ENCODE data around the gene PTPN14. TPM values are rescaled to one million over a fixed set of nuclear protein-coding genes. Genes with fewer than 3 reads are reported as not detected.
A peak's percentile ranks its signal among the peaks of the same experiment; 100 is the strongest.

Gene PTPN14
- total RNA-seq, 2 experiments from 2014 or later = 2.7 to 2.8 TPM

DNA sequence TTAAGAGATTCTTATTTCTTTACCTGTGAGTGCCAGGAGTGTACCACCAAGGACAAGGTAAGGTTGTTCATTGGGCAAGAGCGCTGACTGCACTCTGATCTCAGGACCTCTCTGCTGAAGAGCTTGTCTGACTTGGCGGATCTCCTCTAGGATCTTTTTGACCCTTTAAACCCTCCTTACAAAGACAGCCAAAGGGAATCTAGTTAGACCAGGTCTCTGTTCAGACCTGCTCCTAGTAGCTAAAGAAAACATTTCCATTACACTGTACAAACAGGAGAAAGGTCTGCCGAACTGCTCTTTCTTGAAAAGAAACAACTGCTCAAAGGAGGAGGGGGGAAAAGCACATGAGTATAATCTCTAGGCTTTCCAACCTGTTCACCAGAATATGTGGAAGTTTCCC is 221.2 kb downstream of the PTPN14 start:
- no peak overlapping the region for H3K4me3 Mint-ChIP-seq
- no peaks in the 10 kb centered on the region for H3K27me3 Mint-ChIP-seq (ENCODE audit: low read depth)
- H3K9me3 Mint-ChIP-seq = no peaks in the 10 kb centered on the region
- DNase-seq = no peak
- H3K27ac Mint-ChIP-seq = no peak overlapping the region
- CTCF ChIA-PET = interaction anchor here (0.6 to 12.2 kb wide), 16 partner anchors 9 to 270 kb away, joined by 3 to 369 read pairs (median 5); no protein-coding TSS in a partner anchor
- intact Hi-C loops (cut with micrococcal nuclease) = loop anchor here (5.0 to 10.0 kb wide), 4 partner anchors 312 to 1208 kb away; partner anchors contain the start of gene PROX1
- peaks cover 16% of the 10 kb centered on the region for H3K36me3 Mint-ChIP-seq (ENCODE audit: low read depth)
- H3K4me1 Mint-ChIP-seq (ENCODE audit: low read depth) = no peaks in the 10 kb centered on the region

DNA sequence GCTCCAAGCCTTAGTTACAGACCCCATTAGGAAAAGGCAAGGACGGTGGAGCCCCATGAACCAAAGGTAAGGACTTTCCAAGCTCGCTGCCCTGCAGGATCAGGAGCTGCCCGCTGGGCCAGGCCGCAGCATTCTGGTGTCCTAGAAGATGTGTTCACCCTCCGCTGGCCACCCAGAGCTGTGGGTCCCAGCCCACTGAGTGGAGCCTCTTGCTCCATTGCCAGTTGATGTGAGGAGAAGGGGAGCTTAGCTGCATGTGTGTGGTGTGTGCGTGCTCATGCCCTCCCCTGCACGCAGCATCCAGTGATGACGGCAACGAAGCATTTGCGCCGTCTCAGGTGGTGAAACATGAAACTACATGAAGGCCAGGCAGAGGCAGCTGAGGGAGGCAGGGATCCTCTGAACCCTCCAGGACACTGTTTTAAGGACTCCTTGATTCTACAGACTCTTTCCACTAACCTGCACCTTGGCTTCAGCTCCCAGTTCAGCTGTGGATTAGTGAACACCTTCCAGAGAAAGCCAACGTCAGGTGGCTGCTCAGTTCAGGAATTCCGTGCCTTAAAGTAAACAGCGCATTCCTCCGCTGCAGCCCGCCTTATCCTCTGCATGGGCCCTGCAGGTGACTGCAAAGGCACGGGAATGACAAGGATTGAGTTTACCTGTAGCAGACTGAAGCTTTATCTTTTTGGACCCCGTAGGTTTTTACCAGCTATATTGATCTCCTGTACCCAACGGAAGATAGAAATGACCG is 221.8 kb downstream of the PTPN14 start:
- DNase-seq = no peak
- Mint-ChIP-seq H3K36me3 (ENCODE audit: low read depth) (peaks cover 16% of the 10 kb centered on the region), H3K4me3 (no peak overlapping the region), H3K4me1 (ENCODE audit: low read depth) (no peaks in the 10 kb centered on the region), H3K27ac (no peak overlapping the region), H3K9me3 (no peaks in the 10 kb centered on the region), H3K27me3 (ENCODE audit: low read depth) (no peaks in the 10 kb centered on the region)
- intact Hi-C loops (cut with micrococcal nuclease) = loop anchor here (1.0 to 10.0 kb wide), 8 partner anchors 59 to 1207 kb away; partner anchors contain the start of gene PROX1
- CTCF ChIA-PET = interaction anchor here (0.6 to 12.2 kb wide), 23 partner anchors 10 to 523 kb away, joined by 3 to 369 read pairs (median 7); no protein-coding TSS in a partner anchor

DNA sequence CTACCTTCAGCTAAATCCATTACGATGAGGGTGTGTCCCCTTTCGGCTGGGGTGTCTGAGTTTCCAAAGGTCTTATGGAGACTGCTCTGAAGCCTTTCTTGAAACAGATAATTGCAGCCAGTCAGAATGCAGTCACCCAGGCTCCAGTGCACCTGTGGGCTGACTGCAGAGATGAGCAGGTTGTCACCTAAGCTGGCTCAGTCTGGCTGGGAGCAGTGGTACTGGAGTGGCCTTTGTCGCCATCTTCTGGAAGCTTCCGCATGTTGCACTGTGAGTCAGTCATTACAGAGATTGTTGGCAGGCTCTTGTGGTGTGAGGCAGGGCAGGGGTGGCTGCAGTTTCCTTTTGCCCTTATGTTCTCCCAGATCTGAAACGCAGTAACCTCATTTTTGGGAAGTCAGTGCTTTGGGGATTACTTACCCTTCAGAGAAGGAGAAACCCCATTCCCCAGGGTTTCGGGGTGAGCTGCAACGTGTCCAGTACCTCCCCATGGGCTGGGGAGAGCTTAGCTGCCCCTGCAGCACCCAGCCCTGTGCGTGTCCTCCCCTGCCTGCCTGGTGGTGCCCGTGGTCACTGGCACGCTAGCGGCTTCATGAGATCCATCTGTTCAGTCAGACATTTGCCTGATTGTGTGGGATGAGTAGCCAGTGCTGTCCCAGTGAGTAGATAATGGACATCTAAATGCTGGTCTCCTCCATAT is 222.5 kb downstream of the PTPN14 start:
- CTCF ChIA-PET = interaction anchor here (0.6 to 12.2 kb wide), 33 partner anchors 10 to 524 kb away, joined by 3 to 369 read pairs (median 5); no protein-coding TSS in a partner anchor
- Mint-ChIP-seq H3K27me3 (ENCODE audit: low read depth) (no peaks in the 10 kb centered on the region), H3K36me3 (ENCODE audit: low read depth) (peaks cover 13% of the 10 kb centered on the region), H3K27ac (no peak overlapping the region), H3K4me3 (no peak overlapping the region), H3K9me3 (no peaks in the 10 kb centered on the region), H3K4me1 (ENCODE audit: low read depth) (no peaks in the 10 kb centered on the region)
- intact Hi-C loops (cut with micrococcal nuclease) = loop anchor here (1.0 to 2.0 kb wide), 5 partner anchors 58 to 954 kb away; no protein-coding TSS in a partner anchor
- peak; percentile 90 for DNase-seq

DNA sequence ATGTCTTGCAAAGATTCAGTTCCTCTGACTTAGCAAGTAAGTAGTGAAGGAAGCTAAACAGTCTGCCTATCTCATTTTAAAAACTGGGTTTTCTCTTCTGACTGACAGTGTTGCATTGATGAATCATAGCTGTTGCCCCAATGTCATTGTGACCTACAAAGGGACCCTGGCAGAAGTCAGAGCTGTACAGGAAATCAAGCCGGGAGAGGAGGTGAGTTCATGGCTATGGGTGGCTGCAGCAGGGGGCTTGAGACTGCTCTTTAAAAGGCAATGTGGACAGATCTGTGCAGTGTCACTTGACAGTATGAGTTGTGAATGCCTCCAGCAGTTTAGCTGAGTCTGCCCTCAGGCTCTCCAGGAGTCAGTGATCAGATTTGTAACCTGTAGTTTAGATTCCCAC is 223.9 kb downstream of the PTPN14 start:
- H3K36me3 Mint-ChIP-seq (ENCODE audit: low read depth) = peaks cover 11% of the 10 kb centered on the region
- H3K4me3 Mint-ChIP-seq = no peak overlapping the region
- intact Hi-C loops (cut with micrococcal nuclease) = no loop called here
- CTCF ChIA-PET = interaction anchor here (1.0 to 12.2 kb wide), 21 partner anchors 10 to 300 kb away, joined by 3 to 369 read pairs (median 7); no protein-coding TSS in a partner anchor
- no peaks in the 10 kb centered on the region for H3K4me1 Mint-ChIP-seq (ENCODE audit: low read depth)
- H3K27me3 Mint-ChIP-seq (ENCODE audit: low read depth) = no peaks in the 10 kb centered on the region
- H3K27ac Mint-ChIP-seq = peak overlapping the region; percentile 34
- no peaks in the 10 kb centered on the region for H3K9me3 Mint-ChIP-seq
- no peak for DNase-seq

DNA sequence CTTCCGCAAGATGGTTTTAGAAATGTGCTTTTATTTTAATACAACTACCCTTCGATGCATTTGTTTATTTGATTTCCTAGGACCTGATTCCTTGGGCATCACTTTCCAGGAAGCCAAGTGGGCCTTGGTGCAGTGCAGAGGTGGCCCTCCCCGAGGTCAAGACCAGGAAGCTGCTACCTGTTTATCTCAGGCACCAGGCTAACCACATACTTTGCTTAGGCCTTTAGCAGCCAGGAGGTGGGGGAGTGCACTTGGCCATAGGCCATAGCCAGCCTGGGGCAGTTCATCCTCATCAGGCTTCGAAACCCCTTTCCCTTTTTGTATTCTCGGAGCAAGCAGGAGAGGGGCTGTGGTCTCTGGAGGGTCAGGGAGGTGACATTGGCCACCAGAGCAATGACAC is 225.0 kb downstream of the PTPN14 start:
- H3K27me3 Mint-ChIP-seq (ENCODE audit: low read depth) = no peaks in the 10 kb centered on the region
- CTCF ChIA-PET = interaction anchor here (0.6 to 12.2 kb wide), 6 partner anchors 14 to 115 kb away, joined by 3 to 369 read pairs (median 8); no protein-coding TSS in a partner anchor
- intact Hi-C loops (cut with micrococcal nuclease) = no loop called here
- H3K9me3 Mint-ChIP-seq = no peaks in the 10 kb centered on the region
- no peak for DNase-seq
- H3K4me3 Mint-ChIP-seq = no peak overlapping the region
- no peak overlapping the region for H3K27ac Mint-ChIP-seq
- no peaks in the 10 kb centered on the region for H3K4me1 Mint-ChIP-seq (ENCODE audit: low read depth)
- H3K36me3 Mint-ChIP-seq (ENCODE audit: low read depth) = peaks cover 11% of the 10 kb centered on the region

DNA sequence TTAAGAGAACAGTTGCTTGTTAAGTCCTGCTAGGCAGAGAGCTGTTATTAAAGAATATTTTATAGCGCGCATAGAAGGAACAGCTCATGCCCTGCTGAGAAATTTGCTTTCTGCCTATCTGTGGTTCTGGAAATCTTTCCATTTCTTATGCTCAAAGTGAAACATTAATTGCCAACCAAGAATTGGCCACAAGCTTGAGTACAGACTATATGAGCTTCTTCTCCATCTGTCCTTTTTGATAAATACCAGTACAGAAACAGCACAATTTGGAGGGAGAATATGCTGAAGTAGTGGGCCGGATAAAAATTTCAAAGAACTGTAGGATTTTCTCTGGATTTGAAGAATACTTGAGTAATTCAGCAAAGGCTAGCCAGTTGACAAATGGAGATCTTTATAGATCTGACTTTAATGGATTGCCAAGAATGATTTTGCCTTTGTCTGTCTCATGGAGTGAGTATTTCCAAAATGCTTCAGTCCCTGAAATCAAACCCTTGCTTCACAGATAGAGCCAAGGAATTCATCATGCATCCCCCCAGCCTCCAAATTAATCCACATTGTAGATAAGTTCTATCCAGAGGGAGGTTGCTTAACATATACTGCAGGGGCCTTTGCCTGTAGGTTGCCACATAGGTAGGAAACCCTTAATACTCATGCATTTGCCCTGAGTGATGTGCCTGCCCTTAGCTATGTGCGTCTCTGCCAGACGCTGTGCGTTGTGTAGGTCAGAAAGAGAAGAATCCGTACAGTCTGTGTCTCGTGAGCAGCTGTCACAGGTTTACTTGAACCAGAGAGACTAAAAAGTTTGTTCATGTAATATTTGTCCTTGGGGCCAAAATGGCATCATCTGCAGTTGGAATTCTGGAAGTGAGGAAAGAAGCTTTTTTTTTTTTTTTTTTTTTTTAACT is 226.3 kb downstream of the PTPN14 start:
- intact Hi-C loops (cut with micrococcal nuclease) = no loop called here
- Mint-ChIP-seq H3K27me3 (ENCODE audit: low read depth) (no peaks in the 10 kb centered on the region), H3K27ac (no peak overlapping the region), H3K9me3 (no peaks in the 10 kb centered on the region), H3K36me3 (ENCODE audit: low read depth) (peaks cover 11% of the 10 kb centered on the region), H3K4me3 (no peak overlapping the region), H3K4me1 (ENCODE audit: low read depth) (no peaks in the 10 kb centered on the region)
- DNase-seq = no peak
- CTCF ChIA-PET = interaction anchor here (0.6 to 12.2 kb wide), 6 partner anchors 54 to 761 kb away, joined by 3 to 369 read pairs (median 3); no protein-coding TSS in a partner anchor

DNA sequence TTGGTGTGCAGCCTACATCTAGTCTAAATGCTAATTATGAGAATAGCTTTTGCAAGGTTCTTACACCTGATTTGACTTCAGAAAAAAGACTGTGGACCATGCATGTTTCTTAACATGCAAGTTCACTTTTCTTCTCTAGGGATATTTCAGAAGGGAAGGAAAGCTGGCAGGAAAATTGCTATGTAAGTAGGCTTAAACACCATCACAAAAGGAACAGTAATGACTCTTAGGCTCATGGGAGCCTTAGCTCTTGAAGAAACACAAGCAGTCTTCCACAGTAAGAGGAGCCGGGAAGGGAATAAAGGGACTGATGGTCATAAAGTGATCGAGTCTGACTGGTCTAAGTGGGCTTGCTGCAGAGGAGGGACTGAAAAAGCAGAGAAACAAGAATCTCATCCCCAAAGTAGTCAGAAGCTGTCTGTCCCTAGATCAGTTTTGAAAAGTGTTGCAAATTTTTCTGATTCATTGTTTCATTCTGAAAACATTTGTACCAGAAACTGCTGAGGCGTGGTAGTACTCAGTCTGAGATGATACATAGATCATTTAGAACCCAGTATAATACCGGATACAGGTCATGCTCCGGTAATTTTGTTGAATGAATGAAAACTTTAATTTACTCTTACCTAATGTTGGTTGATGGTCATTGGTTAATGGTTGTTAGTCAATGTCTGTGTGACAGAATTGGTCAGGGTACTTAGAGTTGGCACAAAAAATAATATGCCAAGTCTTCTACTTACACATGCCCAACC is 229.5 kb downstream of the PTPN14 start:
- peaks cover 22% of the 10 kb centered on the region for H3K36me3 Mint-ChIP-seq (ENCODE audit: low read depth)
- H3K27ac Mint-ChIP-seq = no peak overlapping the region
- DNase-seq = no peak
- intact Hi-C loops (cut with micrococcal nuclease) = no loop called here
- H3K4me3 Mint-ChIP-seq = no peak overlapping the region
- CTCF ChIA-PET = interaction anchor here (1.9 to 2.9 kb wide), 2 partner anchors 11 to 60 kb away, joined by 12 to 18 read pairs; no protein-coding TSS in a partner anchor
- H3K4me1 Mint-ChIP-seq (ENCODE audit: low read depth) = no peaks in the 10 kb centered on the region
- no peaks in the 10 kb centered on the region for H3K9me3 Mint-ChIP-seq
- H3K27me3 Mint-ChIP-seq (ENCODE audit: low read depth) = no peaks in the 10 kb centered on the region

- Mint-ChIP-seq H3K36me3 (ENCODE audit: low read depth) (peaks cover 23% of the 10 kb centered on the region), H3K27me3 (ENCODE audit: low read depth) (no peaks in the 10 kb centered on the region), H3K4me3 (no peak overlapping the region), H3K27ac (no peak overlapping the region), H3K4me1 (ENCODE audit: low read depth) (peaks cover 2% of the 10 kb centered on the region), H3K9me3 (no peaks in the 10 kb centered on the region)
- no peak for DNase-seq
- intact Hi-C loops (cut with micrococcal nuclease) = no loop called here
- CTCF ChIA-PET = interaction anchor here (0.9 to 2.9 kb wide), 2 partner anchors 13 to 58 kb away, joined by 3 to 18 read pairs; no protein-coding TSS in a partner anchor
These were observed 231.5 kb downstream of the PTPN14 start for GRCh38 chr1:214319938-214320337.

GRCh38 chr1:214318956-214319736 is 232.3 kb downstream of the PTPN14 start:
- intact Hi-C loops (cut with micrococcal nuclease) = no loop called here

GRCh38 chr1:214318356-214318755 is 233.0 kb downstream of the PTPN14 start:
- intact Hi-C loops (cut with micrococcal nuclease) = no loop called here
- peaks cover 2% of the 10 kb centered on the region for H3K4me1 Mint-ChIP-seq (ENCODE audit: low read depth)
- no peak overlapping the region for H3K27ac Mint-ChIP-seq
- no peaks in the 10 kb centered on the region for H3K27me3 Mint-ChIP-seq (ENCODE audit: low read depth)
- DNase-seq = no peak
- H3K9me3 Mint-ChIP-seq = no peaks in the 10 kb centered on the region
- peaks cover 20% of the 10 kb centered on the region for H3K36me3 Mint-ChIP-seq (ENCODE audit: low read depth)
- CTCF ChIA-PET = interaction anchor here (1.0 to 4.0 kb wide), 5 partner anchors 10 to 57 kb away, joined by 3 to 24 read pairs (median 8); no protein-coding TSS in a partner anchor
- no peak overlapping the region for H3K4me3 Mint-ChIP-seq

More at GRCh38 chr1:214318956-214319736, 232.3 kb downstream of the PTPN14 start:
- no peak for DNase-seq
- CTCF ChIA-PET = interaction anchor here (0.9 to 4.0 kb wide), 6 partner anchors 9 to 58 kb away, joined by 3 to 24 read pairs (median 7); no protein-coding TSS in a partner anchor
- H3K36me3 Mint-ChIP-seq (ENCODE audit: low read depth) = peaks cover 20% of the 10 kb centered on the region
- no peaks in the 10 kb centered on the region for H3K9me3 Mint-ChIP-seq
- H3K4me3 Mint-ChIP-seq = no peak overlapping the region
- H3K27ac Mint-ChIP-seq = no peak overlapping the region
- no peaks in the 10 kb centered on the region for H3K27me3 Mint-ChIP-seq (ENCODE audit: low read depth)
- peaks cover 2% of the 10 kb centered on the region for H3K4me1 Mint-ChIP-seq (ENCODE audit: low read depth)
